ENCODE measurements around the gene TRIOBP. TPM values are rescaled to one million over a fixed set of nuclear protein-coding genes. Genes with fewer than 3 reads are reported as not detected.

Gene TRIOBP
- total RNA-seq, 1 donor from 2014 or later: 33.3 TPM

GRCh38 chr22:37817705-37818408 lies 121.0 kb downstream of the TRIOBP start:
- Mint-ChIP-seq H3K27ac (no peak overlapping the region), H3K4me1 (peaks cover 8% of the 10 kb centered on the region), H3K4me3 (peak overlapping the region; percentile 56), H3K36me3 (ENCODE audit: low read depth) (peaks cover 5% of the 10 kb centered on the region), H3K27me3 (peaks cover 23% of the 10 kb centered on the region), H3K9me3 (no peaks in the 10 kb centered on the region)
- intact Hi-C loops (cut with micrococcal nuclease): loop anchor here (1.0 to 2.0 kb wide), 4 partner anchors 11 to 116 kb away; partner anchors contain the start of gene GCAT
- peak; percentile 96 for DNase-seq

DNA sequence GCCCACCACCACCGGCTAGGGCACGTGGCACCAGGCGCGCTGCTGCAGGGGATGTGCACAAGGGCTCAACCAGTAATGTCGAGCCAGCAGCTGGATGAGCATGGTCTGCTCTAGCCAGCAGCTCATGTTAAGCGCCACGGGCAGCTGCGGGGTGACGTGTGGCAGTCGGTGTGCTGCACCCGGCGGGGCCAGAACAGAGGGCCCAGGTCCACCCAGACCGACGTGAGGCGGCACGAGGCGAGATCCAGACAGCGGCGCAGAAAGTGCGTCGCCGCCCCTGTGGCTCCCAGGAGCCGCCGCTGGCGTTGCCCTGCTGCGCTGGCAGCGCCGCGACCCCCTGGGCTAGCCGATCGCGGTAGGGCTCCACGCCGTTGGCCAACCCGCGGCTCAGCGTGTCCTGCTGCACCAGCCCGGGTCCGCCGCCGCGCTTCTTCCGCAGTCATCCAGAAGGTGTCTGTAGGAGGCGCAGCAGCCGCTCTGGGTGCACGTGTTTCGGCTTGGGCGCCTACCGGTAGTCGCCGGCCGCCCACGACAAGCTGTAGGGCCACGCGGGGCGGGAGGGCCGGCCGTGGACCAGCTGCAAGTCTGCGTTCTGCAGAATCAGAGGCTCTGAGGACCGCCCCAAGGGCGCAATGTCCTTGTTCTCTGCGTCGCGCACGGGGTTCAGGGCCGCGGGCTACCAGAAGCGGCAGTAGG lies 121.7 kb downstream of the TRIOBP start:
- H3K27me3 Mint-ChIP-seq: peaks cover 28% of the 10 kb centered on the region
- DNase-seq: peak; percentile 92
- peaks cover 8% of the 10 kb centered on the region for H3K4me1 Mint-ChIP-seq
- no peak overlapping the region for H3K27ac Mint-ChIP-seq
- H3K4me3 Mint-ChIP-seq: peak overlapping the region; percentile 71
- peaks cover 4% of the 10 kb centered on the region for H3K36me3 Mint-ChIP-seq (ENCODE audit: low read depth)
- intact Hi-C loops (cut with micrococcal nuclease): loop anchor here (2.0 kb wide), 1 partner anchor 16 kb away; no protein-coding TSS in a partner anchor
- H3K9me3 Mint-ChIP-seq: no peaks in the 10 kb centered on the region

- DNase-seq: no peak
- intact Hi-C loops (cut with micrococcal nuclease): loop anchor here (2.0 kb wide), 1 partner anchor 16 kb away; no protein-coding TSS in a partner anchor
- peaks cover 29% of the 10 kb centered on the region for H3K27me3 Mint-ChIP-seq
- no peak overlapping the region for H3K27ac Mint-ChIP-seq
- peaks cover 8% of the 10 kb centered on the region for H3K4me1 Mint-ChIP-seq
- H3K36me3 Mint-ChIP-seq (ENCODE audit: low read depth): peaks cover 4% of the 10 kb centered on the region
- H3K4me3 Mint-ChIP-seq: peak overlapping the region; percentile 71
- H3K9me3 Mint-ChIP-seq: no peaks in the 10 kb centered on the region
Measured at GRCh38 chr22:37819105-37819433, 122.2 kb downstream of the TRIOBP start.

GRCh38 chr22:37820350-37820749 lies 123.5 kb downstream of the TRIOBP start:
- H3K36me3 Mint-ChIP-seq (ENCODE audit: low read depth): peaks cover 2% of the 10 kb centered on the region

GRCh38 chr22:37822079-37822833 lies 125.4 kb downstream of the TRIOBP start:
- DNase-seq: no peak
- H3K27ac Mint-ChIP-seq: no peak overlapping the region
- no peaks in the 10 kb centered on the region for H3K9me3 Mint-ChIP-seq
- peaks cover 34% of the 10 kb centered on the region for H3K27me3 Mint-ChIP-seq
- intact Hi-C loops (cut with micrococcal nuclease): no loop called here
- no peaks in the 10 kb centered on the region for H3K36me3 Mint-ChIP-seq (ENCODE audit: low read depth)
- H3K4me1 Mint-ChIP-seq: peaks cover 13% of the 10 kb centered on the region
- no peak overlapping the region for H3K4me3 Mint-ChIP-seq

More at GRCh38 chr22:37820350-37820749, 123.5 kb downstream of the TRIOBP start:
- Mint-ChIP-seq H3K4me1 (peaks cover 11% of the 10 kb centered on the region), H3K4me3 (no peak overlapping the region), H3K9me3 (no peaks in the 10 kb centered on the region), H3K27ac (no peak overlapping the region), H3K27me3 (peaks cover 32% of the 10 kb centered on the region)
- DNase-seq: no peak
- intact Hi-C loops (cut with micrococcal nuclease): no loop called here

DNA sequence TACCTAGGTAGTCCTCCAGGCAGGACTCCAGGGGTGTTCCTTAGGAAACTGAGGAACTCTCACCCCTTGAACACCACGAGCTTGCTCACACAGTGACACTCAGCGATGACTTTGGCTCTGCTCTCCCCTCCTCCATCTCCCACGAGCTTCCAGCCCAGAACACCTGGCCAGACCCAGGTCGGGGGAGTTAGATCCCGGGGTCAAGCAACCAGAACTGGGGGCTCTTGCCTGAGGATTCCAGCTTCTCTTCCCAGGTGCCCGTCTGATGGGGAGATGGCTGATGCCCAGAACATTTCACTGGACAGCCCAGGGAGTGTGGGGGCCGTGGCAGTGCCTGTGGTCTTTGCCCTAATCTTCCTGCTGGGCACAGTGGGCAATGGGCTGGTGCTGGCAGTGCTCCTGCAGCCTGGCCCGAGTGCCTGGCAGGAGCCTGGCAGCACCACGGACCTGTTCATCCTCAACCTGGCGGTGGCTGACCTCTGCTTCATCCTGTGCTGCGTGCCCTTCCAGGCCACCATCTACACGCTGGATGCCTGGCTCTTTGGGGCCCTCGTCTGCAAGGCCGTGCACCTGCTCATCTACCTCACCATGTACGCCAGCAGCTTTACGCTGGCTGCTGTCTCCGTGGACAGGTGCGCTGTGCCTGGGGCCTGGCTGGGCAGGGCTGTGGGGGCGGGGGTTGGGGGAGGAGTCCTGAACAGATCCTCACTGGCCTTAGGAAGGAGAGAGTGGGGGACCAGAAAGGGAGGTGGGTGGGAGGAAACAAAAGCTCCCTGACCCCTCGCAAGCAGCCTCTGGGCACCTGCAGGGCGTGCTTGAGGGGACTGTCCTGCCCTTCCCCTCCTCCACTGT lies 126.5 kb downstream of the TRIOBP start, which contains the start of gene GALR3:
TSS of gene GALR3 (plus strand) at position 249 of the 852 bp plus-strand sequence. CDS start at position 274, 25 bp downstream.
- no peaks in the 10 kb centered on the region for H3K9me3 Mint-ChIP-seq
- intact Hi-C loops (cut with micrococcal nuclease): no loop called here
- peak within 1 kb of the TSS; percentile 67 for H3K4me3 Mint-ChIP-seq
- peaks cover 10% of the 10 kb centered on the region for H3K4me1 Mint-ChIP-seq
- no peak for DNase-seq
- H3K36me3 Mint-ChIP-seq (ENCODE audit: low read depth): peaks cover 3% of the 10 kb centered on the region
- peaks cover 34% of the 10 kb centered on the region for H3K27me3 Mint-ChIP-seq
- no peak within 1 kb of the TSS for H3K27ac Mint-ChIP-seq

DNA sequence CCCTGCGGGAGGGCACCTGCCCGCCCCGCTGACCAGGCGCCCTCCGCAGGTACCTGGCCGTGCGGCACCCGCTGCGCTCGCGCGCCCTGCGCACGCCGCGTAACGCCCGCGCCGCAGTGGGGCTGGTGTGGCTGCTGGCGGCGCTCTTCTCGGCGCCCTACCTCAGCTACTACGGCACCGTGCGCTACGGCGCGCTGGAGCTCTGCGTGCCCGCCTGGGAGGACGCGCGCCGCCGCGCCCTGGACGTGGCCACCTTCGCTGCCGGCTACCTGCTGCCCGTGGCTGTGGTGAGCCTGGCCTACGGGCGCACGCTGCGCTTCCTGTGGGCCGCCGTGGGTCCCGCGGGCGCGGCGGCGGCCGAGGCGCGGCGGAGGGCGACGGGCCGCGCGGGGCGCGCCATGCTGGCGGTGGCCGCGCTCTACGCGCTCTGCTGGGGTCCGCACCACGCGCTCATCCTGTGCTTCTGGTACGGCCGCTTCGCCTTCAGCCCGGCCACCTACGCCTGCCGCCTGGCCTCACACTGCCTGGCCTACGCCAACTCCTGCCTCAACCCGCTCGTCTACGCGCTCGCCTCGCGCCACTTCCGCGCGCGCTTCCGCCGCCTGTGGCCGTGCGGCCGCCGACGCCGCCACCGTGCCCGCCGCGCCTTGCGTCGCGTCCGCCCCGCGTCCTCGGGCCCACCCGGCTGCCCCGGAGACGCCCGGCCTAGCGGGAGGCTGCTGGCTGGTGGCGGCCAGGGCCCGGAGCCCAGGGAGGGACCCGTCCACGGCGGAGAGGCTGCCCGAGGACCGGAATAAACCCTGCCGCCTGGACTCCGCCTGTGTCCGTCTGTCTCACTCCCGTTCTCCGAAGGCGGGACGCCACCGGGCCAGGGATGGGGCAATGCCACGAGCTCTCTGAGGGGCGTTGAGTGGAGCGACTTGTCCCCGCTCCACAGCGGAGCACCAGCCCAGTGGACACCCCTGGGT lies 128.1 kb downstream of the TRIOBP start:
- intact Hi-C loops (cut with micrococcal nuclease): no loop called here
- Mint-ChIP-seq H3K27me3 (peaks cover 25% of the 10 kb centered on the region), H3K9me3 (no peaks in the 10 kb centered on the region), H3K36me3 (ENCODE audit: low read depth) (peaks cover 5% of the 10 kb centered on the region), H3K27ac (peak overlapping the region; percentile 70), H3K4me3 (peak overlapping the region; percentile 72), H3K4me1 (peaks cover 5% of the 10 kb centered on the region)
- peak; percentile 77 for DNase-seq

Other genes with a start within 250 kb of the TRIOBP start
- 207 and 231 TPM in 2 replicates for gene MFNG, start 210.7 kb upstream of the TRIOBP start, total RNA-seq
- gene CARD10, start 177.6 kb upstream of the TRIOBP start, total RNA-seq: not detected in 2 replicates
- 1.0 and 1.2 TPM in 2 replicates for gene CDC42EP1, start 136.6 kb upstream of the TRIOBP start, total RNA-seq
- gene LGALS2, start 117.0 kb upstream of the TRIOBP start, total RNA-seq: not detected in 2 replicates
- gene GGA1, start 88.2 kb upstream of the TRIOBP start, total RNA-seq: 75.8 and 77.2 TPM in 2 replicates
- 110 and 115 TPM in 2 replicates for gene SH3BP1, start 57.4 kb upstream of the TRIOBP start, total RNA-seq
- 49.3 and 51.2 TPM in 2 replicates for gene PDXP, start 38.3 kb upstream of the TRIOBP start, total RNA-seq
- 361 and 362 TPM in 2 replicates for gene LGALS1, start 21.4 kb upstream of the TRIOBP start, total RNA-seq
- gene NOL12, start 10.7 kb upstream of the TRIOBP start, total RNA-seq: 67.9 and 70.3 TPM in 2 replicates
- gene GCAT, start 110.9 kb downstream of the TRIOBP start, total RNA-seq: 27.7 and 28.9 TPM in 2 replicates
- gene GALR3, start 126.3 kb downstream of the TRIOBP start, total RNA-seq: not detected in 2 replicates
- 27.2 and 29.9 TPM in 2 replicates for gene ANKRD54, start 147.3 kb downstream of the TRIOBP start, total RNA-seq
- gene EIF3L, start 152.4 kb downstream of the TRIOBP start, total RNA-seq: 460 and 480 TPM in 2 replicates
- gene MICALL1, start 209.2 kb downstream of the TRIOBP start, total RNA-seq: 27.3 and 27.7 TPM in 2 replicates

Measured in activated CD4-positive, alpha-beta T cell treated with anti-CD3 and anti-CD28 coated beads, Interleukin-2, amount 10 ng/mL, durations not matched to agents 24 days and 14 days (primary cell).